Gastrocnemius medialis (tissue), 4 donors: ENCODE data around the gene SCARF2. TPM values are rescaled to one million over a fixed set of nuclear protein-coding genes. Genes with fewer than 3 reads are reported as not detected.

ENCODE experiments used
- ATAC-seq, 2 donors: fragments of 150-250 bp; one replicate each; pipeline ENCODE4 v1.9.1; 2016
- DNase-seq, 2 donors: peaks; one replicate each; pipeline ENCODE4 v3.0.0-alpha.2; 2019
- H3K27ac ChIP-seq, 4 donors: fragments of 200-600 bp; sonication (generic); 1 replicate in 1 of 4; 2 replicates in 3 of 4; pipeline ENCODE4 v1.5.1; 2016 to 2018; ENCODE audit warnings: mild to moderate bottlenecking in 2 of 4, moderate library complexity in 1 of 4
- H3K27me3 ChIP-seq, 3 donors: fragments of 200-600 bp; sonication (generic) in 2 of 3; 1 replicate in 1 of 3; 2 replicates in 2 of 3; pipeline versions ENCODE4 v1.5.1 to v1.6.0; 2016 to 2019; ENCODE audit warnings: mild to moderate bottlenecking in 1 of 3, moderate library complexity in 1 of 3
- H3K36me3 ChIP-seq, 2 donors: fragments of 200-600 bp; sonication (generic) in 1 of 2; one replicate each; pipeline ENCODE4 v1.5.1; 2017 to 2018
- H3K4me1 ChIP-seq, 2 donors: fragments of 200-600 bp; sonication (generic) in 1 of 2; one replicate each; pipeline ENCODE4 v1.5.1; 2016 to 2017; ENCODE audit warnings: mild to moderate bottlenecking in 2 of 2
- H3K4me3 ChIP-seq, 4 donors: fragments of 200-600 bp; sonication (generic) in 3 of 4; 1 replicate in 1 of 4; 2 replicates in 3 of 4; pipeline ENCODE4 v1.5.1; 2016 to 2019; ENCODE audit warnings: mild to moderate bottlenecking in 2 of 4
- H3K9me3 ChIP-seq, 3 donors: fragments of 200-600 bp; sonication (generic) in 2 of 3; 1 replicate in 1 of 3; 2 replicates in 2 of 3; pipeline ENCODE4 v1.5.1; 2016 to 2019
- CTCF ChIP-seq, 5 experiments: fragments of 450-650 bp in 3 of 5; fragments of 200-600 bp in 2 of 5; sonication (generic) in 2 of 5; IDR thresholded peaks in 4 of 5; conservative IDR thresholded peaks in 1 of 5; 1 replicate in 4 of 5; 2 replicates in 1 of 5; pipeline ENCODE4 v1.5.1; 2016 to 2019; ENCODE audit warnings: antibody characterized with exemption in 5 of 5, mild to moderate bottlenecking in 3 of 5, moderate library complexity in 3 of 5
- POLR2A ChIP-seq, 2 donors: fragments of 450-650 bp; IDR thresholded peaks; one replicate each; pipeline ENCODE4 v1.6.1; 2017; ENCODE audit warnings: antibody characterized with exemption in 2 of 2, mild to moderate bottlenecking in 2 of 2, moderate library complexity in 2 of 2
- in situ Hi-C, 4 donors: fragments of 200-750 bp; cut with MboI; loops; one replicate each; pipeline versions ENCODE4 v1.15.0 to v1.8.0; 2017; ENCODE audit warnings: low sequenced_read_pairs in 4 of 4
- intact Hi-C: fragments of 100-400 bp; cut with DNase I; formaldehyde crosslinking; loops from one replicate; pipeline ENCODE4 v1.15.1; 2023; ENCODE audit warnings: low total_unique reads
- total RNA-seq, 4 donors: library from RNA; depleted of rRNA; stranded (reverse); fragments of >200 nt; gene quantifications; one replicate each; pipeline versions ENCODE4 v1.1.0 to v1.2.3, GENCODE V29; 2016

The SCARF2 gene
- total RNA-seq, 4 donors from 2014 or later, result 1.8 to 4.0 (median 2.3) TPM

- Histone ChIP-seq H3K4me3 (no peak overlapping the region), H3K36me3 (peaks cover 0 to 20% of the 10 kb centered on the region in 2 donors), H3K27ac (no peak overlapping the region), H3K27me3 (no peaks in the 10 kb centered on the region), H3K4me1 (peaks cover 13 to 17% of the 10 kb centered on the region in 2 donors), H3K9me3 (no peaks in the 10 kb centered on the region)
- in situ Hi-C loops (loop anchor here in 2 of 4 donors (5.0 to 25.0 kb wide), 3 partner anchors 45 to 227 kb away; no protein-coding TSS in a partner anchor), intact Hi-C loops (loop anchor here (5.0 kb wide), 1 partner anchor 43 kb away; no protein-coding TSS in a partner anchor)
- DNase-seq (no peak), ATAC-seq (no peak)
- TF ChIP-seq CTCF (IDR thresholded peaks at IDR 0.05 in 4 of 5, conservative IDR thresholded peaks at IDR 0.05 in 1 of 5) (no peak), POLR2A (IDR thresholded peaks at IDR 0.05) (no peak)
Observed at GRCh38 chr22:20459862-20460261, 22.2 kb upstream of the SCARF2 start.

- no peak for TF ChIP-seq POLR2A (IDR thresholded peaks at IDR 0.05)
- no peak for TF ChIP-seq CTCF (IDR thresholded peaks at IDR 0.05 in 4 of 5, conservative IDR thresholded peaks at IDR 0.05 in 1 of 5)
- DNase-seq, result no peak
- in situ Hi-C loops, result loop anchor here in 1 of 4 donors (5.0 to 25.0 kb wide), 2 partner anchors 47 to 228 kb away; no protein-coding TSS in a partner anchor
Observed at GRCh38 chr22:20459152-20459542, 21.5 kb upstream of the SCARF2 start.

GRCh38 chr22:20458530-20459151, 21.0 kb upstream of the SCARF2 start:
- no peak overlapping the region for H3K27ac ChIP-seq
- H3K9me3 ChIP-seq, result no peaks in the 10 kb centered on the region
- in situ Hi-C loops, result loop anchor here in 1 of 4 donors (5.0 to 25.0 kb wide), 2 partner anchors 46 to 229 kb away; no protein-coding TSS in a partner anchor
- H3K27me3 ChIP-seq, result no peaks in the 10 kb centered on the region
- no peak for ATAC-seq
- no peak overlapping the region for H3K4me3 ChIP-seq
- intact Hi-C loops, result loop anchor here (5.0 kb wide), 1 partner anchor 41 kb away; no protein-coding TSS in a partner anchor
- DNase-seq, result no peak
- H3K4me1 ChIP-seq, result peaks cover 9 to 12% of the 10 kb centered on the region in 2 donors
- TF ChIP-seq CTCF (IDR thresholded peaks at IDR 0.05 in 4 of 5, conservative IDR thresholded peaks at IDR 0.05 in 1 of 5), result no peak
- no peak for TF ChIP-seq POLR2A (IDR thresholded peaks at IDR 0.05)
- peaks cover 0 to 15% of the 10 kb centered on the region in 2 donors for H3K36me3 ChIP-seq

More at GRCh38 chr22:20459152-20459542, 21.5 kb upstream of the SCARF2 start:
- Histone ChIP-seq H3K4me1 (peaks cover 13 to 17% of the 10 kb centered on the region in 2 donors), H3K9me3 (no peaks in the 10 kb centered on the region), H3K27ac (no peak overlapping the region), H3K27me3 (no peaks in the 10 kb centered on the region), H3K4me3 (no peak overlapping the region), H3K36me3 (peaks cover 0 to 15% of the 10 kb centered on the region in 2 donors)
- intact Hi-C loops, result loop anchor here (5.0 kb wide), 1 partner anchor 42 kb away; no protein-coding TSS in a partner anchor
- ATAC-seq, result no peak

- peaks cover 0 to 15% of the 10 kb centered on the region in 2 donors for H3K36me3 ChIP-seq
- intact Hi-C loops (loop anchor here (5.0 kb wide), 1 partner anchor 40 kb away; no protein-coding TSS in a partner anchor), in situ Hi-C loops (loop anchor here in 1 of 4 donors (5.0 to 25.0 kb wide), 2 partner anchors 45 to 230 kb away; no protein-coding TSS in a partner anchor)
- no peak for TF ChIP-seq POLR2A (IDR thresholded peaks at IDR 0.05)
- TF ChIP-seq CTCF (IDR thresholded peaks at IDR 0.05 in 4 of 5, conservative IDR thresholded peaks at IDR 0.05 in 1 of 5), result no peak
- no peak for DNase-seq
- ATAC-seq, result no peak
- no peak overlapping the region for H3K27ac ChIP-seq
- H3K9me3 ChIP-seq, result no peaks in the 10 kb centered on the region
- H3K4me1 ChIP-seq, result peaks cover 0 to 3% of the 10 kb centered on the region in 2 donors
- no peaks in the 10 kb centered on the region for H3K27me3 ChIP-seq
- no peak overlapping the region for H3K4me3 ChIP-seq
Observed at GRCh38 chr22:20457506-20458240, 20.0 kb upstream of the SCARF2 start.
